Effector CD4-positive, alpha-beta T cell (primary cell): ENCODE results near the gene MCOLN1.
A peak's percentile ranks its signal among the peaks of the same experiment; 100 is the strongest.
"Not testable (repeated sequence)": the region's sequence is repeated elsewhere in the genome, so short reads cannot be mapped to it uniquely, and the experiment has no call there.

Experiments used
- DNase-seq: peaks from one replicate; pipeline ENCODE4 v3.0.0-alpha.2; 2020

MCOLN1 gene

GRCh38 chr19:7526059-7526929, 3.9 kb downstream of the MCOLN1 start:
- no peak for DNase-seq

DNA sequence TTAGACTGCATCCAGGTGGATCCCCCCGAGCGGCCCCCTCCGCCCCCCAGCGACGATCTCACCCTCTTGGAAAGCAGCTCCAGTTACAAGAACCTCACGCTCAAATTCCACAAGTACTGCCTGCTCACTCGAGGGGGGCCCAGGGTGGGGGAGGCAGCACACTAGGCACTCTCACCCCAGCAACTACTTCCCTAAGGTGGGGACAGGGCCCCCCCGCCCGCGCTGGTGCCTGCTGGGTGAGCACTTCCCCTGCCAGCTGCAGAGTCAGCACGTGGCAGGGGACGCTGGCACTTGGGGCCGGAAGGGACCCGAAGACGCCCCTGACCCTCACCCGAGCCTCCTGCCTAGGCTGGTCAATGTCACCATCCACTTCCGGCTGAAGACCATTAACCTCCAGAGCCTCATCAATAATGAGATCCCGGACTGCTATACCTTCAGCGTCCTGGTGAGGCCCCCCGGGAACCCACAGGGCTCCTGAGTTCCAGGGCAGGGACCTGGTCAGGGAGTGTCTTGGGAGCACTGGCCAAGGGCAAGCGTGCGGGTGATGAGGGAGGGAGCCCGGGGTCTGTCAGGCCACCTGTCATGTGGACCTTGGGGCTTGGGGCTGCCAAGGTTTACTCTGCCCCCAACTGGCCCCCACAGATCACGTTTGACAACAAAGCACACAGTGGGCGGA, 5.2 kb downstream of the MCOLN1 start:
- DNase-seq = no peak

DNA sequence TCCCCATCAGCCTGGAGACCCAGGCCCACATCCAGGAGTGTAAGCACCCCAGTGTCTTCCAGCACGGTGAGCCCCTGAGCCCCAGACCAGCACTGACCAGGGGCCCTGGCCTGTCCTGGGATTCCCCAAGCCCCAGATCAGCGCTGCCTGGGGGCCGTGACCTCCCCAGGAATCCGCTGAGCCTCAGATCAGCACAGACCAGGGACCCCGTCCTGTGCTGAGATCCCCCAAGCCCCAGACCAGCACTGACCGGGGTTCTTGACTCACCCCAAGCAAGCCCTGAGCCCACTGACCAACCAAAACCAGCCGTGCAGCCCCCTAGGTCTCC, 5.7 kb downstream of the MCOLN1 start:
- DNase-seq = no peak

DNA sequence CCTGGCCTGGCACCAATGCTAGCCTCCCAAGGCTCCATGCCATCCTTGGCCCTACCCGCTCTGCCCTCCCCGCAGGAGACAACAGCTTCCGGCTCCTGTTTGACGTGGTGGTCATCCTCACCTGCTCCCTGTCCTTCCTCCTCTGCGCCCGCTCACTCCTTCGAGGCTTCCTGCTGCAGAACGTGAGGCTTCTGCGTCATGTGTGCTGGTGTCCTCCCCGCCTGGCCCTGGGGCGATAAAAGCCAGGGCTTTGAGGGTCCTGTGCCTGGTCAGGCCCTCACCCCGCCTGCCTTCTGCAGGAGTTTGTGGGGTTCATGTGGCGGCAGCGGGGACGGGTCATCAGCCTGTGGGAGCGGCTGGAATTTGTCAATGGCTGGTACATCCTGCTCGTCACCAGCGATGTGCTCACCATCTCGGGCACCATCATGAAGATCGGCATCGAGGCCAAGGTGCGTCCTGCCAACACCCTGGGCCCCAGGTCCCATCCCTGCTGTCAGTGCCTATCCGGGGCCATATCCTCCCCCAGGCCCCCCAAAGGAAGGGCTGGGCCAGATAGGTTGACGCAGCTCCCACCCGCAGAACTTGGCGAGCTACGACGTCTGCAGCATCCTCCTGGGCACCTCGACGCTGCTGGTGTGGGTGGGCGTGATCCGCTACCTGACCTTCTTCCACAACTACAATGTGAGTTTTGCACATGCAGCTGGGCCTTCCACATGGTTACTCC, 6.3 kb downstream of the MCOLN1 start:
- no peak for DNase-seq

- DNase-seq = no peak
Measured at GRCh38 chr19:7529246-7529600, 6.8 kb downstream of the MCOLN1 start.

DNA sequence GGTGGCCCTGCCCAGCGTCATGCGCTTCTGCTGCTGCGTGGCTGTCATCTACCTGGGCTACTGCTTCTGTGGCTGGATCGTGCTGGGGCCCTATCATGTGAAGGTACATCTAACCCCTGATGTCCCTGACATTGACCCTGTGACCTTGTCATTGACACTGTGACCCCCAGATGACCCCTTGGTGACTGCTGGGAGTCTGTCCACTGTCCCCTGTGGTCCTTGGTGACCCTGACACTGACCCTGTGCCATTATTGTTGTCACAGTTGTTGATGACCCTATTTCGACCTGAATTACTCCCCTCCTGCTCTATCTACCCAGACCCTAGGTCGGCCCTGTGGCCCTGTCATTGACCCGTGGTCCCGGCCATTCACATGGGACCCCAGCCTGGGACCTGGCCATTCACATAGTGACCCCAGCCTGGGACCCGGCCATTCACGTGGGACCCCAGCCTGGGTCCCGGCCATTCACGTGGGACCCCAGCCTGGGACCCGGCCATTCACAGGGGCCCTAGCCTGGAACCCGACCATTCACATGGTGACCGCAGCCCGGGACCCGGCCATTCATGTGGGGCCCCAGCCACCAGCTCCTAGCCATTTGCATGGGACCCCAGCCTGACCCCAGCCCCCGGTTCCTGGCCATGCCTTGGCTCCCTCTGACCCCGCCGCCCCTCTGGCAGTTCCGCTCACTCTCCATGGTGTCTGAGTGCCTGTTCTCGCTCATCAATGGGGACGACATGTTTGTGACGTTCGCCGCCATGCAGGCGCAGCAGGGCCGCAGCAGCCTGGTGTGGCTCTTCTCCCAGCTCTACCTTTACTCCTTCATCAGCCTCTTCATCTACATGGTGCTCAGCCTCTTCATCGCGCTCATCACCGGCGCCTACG, 7.4 kb downstream of the MCOLN1 start:
- no peak for DNase-seq

DNA sequence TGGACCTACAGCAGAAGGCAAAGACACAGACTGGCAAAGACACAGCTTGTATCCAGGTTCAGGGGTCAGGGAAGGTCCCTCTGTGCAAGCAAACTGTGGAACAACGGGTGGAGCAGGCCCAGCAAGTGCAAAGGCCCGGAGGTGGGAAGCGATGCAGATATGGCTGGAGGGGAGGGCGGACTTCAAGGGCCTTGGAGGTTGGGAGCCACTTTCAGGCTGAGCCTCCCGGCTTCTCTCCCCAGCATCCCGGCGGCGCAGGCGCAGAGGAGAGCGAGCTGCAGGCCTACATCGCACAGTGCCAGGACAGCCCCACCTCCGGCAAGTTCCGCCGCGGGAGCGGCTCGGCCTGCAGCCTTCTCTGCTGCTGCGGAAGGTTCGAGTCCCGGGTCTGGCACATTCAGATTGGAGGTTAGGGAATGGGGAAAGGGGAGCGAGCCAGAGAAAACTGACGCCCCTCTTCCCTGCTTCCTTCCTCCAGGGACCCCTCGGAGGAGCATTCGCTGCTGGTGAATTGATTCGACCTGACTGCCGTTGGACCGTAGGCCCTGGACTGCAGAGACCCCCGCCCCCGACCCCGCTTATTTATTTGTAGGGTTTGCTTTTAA, 11.0 kb downstream of the MCOLN1 start:
- DNase-seq = no peak

DNA sequence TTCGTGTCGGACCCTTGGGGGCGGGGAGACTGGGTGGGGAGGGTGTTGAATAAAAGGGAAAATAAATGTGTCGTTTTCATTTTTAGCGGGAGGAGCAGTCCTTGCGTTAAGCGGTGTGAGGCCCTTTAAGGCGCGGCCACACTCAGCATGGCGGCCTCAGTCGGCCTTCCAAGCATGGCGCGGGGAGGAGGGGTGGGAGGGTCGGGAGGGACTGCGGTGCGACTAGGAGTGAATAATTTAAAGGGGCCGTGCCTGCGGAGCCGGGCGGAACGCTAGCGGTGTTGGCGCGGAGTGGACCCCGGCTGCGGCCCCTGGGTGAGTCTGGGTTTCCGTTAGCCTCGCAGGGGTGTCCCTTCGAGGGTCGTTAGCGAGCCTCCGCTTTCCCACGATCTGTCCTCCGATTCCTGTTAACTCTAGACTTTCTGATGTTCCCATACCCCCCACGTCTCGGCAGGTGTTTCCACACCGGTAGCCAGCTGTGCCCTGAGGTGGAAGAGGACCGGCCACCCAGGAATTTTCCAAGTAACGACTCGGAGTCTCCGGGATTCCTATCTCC, 11.6 kb downstream of the MCOLN1 start:
- peak; percentile 82 for DNase-seq

- DNase-seq = peak; percentile 21
Measured at GRCh38 chr19:7534531-7535046, 12.2 kb downstream of the MCOLN1 start.

GRCh38 chr19:7535047-7535997, 12.9 kb downstream of the MCOLN1 start, which contains the start of gene PNPLA6:
Gene PNPLA6, plus strand, starts transcription at chr19:7535717. Its CDS starts 72 bp downstream, at chr19:7535789.
- peak; percentile 94 for DNase-seq

GRCh38 chr19:7535998-7536695, 13.7 kb downstream of the MCOLN1 start:
- no peak for DNase-seq

GRCh38 chr19:7538990-7539389, 16.6 kb downstream of the MCOLN1 start:
- DNase-seq = not testable (repeated sequence)

DNA sequence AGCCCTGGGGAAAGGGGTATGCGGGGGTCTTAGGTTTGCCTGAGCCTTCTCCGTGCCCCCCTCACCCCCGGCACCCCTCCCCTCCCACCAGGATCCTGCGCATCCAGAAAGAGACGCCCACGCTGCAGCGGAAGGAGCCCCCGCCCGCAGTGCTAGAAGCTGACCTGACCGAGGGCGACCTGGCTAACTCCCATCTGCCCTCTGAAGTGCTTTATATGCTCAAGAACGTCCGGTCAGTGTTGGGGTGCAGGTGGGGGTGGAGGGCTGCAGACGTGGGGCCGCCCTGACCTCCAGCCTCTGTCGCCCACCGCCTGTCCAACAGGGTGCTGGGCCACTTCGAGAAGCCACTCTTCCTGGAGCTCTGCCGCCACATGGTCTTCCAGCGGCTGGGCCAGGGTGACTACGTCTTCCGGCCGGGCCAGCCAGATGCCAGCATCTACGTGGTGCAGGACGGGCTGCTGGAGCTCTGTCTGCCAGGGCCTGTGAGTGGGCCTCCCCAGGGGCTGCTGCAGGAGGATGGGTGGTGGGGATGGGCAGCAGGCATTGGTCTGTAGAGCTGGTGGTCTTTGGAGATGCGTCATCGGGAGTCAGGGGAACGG, 17.5 kb downstream of the MCOLN1 start:
- no peak for DNase-seq

GRCh38 chr19:7540761-7541474, 18.5 kb downstream of the MCOLN1 start:
- no peak for DNase-seq

DNA sequence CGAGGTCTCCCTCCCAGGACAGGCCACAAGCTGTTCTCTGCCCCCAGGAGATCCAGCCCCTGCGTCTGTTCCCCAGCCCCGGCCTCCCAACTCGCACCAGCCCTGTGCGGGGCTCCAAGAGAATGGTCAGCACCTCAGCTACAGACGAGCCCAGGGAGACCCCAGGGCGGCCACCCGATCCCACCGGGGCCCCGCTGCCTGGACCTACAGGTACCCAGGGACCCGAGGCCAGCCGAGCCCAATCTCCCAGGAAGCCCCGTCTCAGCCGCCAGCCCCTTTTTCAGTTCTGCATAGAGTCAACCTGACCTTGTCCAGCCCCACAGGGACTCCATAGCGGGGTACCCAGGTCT, 19.0 kb downstream of the MCOLN1 start:
- no peak for DNase-seq

DNA sequence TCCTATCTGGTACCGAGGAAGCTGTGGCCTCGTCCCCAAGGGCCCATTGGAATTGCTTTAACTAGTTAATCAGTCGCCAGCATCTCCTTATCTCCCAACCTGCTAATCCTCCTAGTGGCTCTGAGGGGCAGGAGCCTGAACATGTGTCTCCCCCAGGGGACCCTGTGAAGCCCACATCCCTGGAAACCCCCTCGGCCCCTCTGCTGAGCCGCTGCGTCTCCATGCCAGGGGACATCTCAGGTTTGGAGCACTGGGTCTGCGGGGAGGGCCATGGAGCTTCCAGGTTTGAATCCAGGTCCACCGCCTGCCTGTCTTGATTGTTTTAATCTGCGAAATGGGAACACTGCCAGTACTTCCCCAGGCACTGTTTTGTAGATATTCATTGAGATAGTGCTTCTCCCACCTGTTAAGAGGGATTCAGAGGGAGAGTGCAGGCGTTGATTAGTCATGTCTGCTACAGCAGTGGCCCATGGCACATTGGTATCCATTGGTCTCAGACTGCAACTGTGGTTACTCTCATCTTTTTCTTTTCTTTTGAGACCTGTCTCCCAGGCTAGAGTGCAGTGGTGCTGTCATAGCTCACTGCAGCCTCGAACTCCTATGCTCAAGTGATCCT, 19.5 kb downstream of the MCOLN1 start:
- DNase-seq = no peak

DNA sequence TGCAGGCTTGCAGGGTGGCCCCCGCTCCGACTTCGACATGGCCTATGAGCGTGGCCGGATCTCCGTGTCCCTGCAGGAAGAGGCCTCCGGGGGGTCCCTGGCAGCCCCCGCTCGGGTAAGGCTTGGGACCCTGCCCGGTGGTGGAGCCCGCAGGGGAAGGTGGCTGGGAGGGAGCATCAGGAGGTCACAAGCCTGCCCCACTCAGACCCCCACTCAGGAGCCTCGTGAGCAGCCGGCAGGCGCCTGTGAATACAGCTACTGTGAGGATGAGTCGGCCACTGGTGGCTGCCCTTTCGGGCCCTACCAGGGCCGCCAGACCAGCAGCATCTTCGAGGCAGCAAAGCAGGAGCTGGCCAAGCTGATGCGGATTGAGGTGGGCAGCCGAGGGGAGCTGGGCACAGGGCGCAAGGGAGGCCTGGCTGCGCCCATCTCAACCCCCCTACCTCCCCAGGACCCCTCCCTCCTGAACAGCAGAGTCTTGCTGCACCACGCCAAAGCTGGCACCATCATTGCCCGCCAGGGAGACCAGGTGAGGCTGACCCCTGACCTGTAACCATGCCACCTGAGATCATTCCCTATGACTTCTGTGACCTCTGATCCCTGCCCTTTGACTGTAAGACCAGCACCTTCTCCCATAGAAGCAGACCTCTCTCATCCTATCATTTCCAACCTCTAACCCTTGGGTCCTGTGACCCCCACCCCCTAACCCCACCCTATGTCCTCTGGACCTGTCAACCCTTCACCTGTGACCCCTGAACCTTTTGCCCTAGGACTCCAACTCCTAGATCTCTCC, 20.3 kb downstream of the MCOLN1 start:
- DNase-seq = no peak
